PFSK-1 (cell line): ENCODE data around the gene BCL2L1.

Experiments
- FOXP2 ChIP-seq: optimal IDR thresholded peaks from 2 replicates; pipeline ENCODE3; 2011; ENCODE audit warnings: borderline replicate concordance, control low read depth, inconsistent platforms; ENCODE audit not compliant: insufficient read depth; ENCODE audit errors: extremely low read length, extremely low read depth
- POLR2AphosphoS5 ChIP-seq: IDR thresholded peaks from 2 replicates; pipeline ENCODE4 v1.6.1; 2012; ENCODE audit warnings: low read depth, mild to moderate bottlenecking, control low read depth, low read length, moderate library complexity
- SIN3A ChIP-seq: IDR thresholded peaks from 2 replicates; pipeline ENCODE4 v1.6.1; 2012; ENCODE audit warnings: mild to moderate bottlenecking, low read length, moderate library complexity, borderline replicate concordance; ENCODE audit not compliant: insufficient read depth
- TAF1 ChIP-seq: IDR thresholded peaks from 2 replicates; pipeline ENCODE4 v1.6.1; 2012; ENCODE audit warnings: low read length, control low read depth, borderline replicate concordance; ENCODE audit not compliant: insufficient read depth
- TF ChIP-seq, protein P1 (sequence below), 2 experiments: IDR thresholded peaks; 2 replicates each; pipeline versions ENCODE4 v1.6.1 to v1.8.0; 2011 to 2012; ENCODE audit warnings: low read depth in 2 of 2, low read length in 2 of 2, control low read depth in 1 of 2, inconsistent platforms in 1 of 2, mild to moderate bottlenecking in 1 of 2, moderate library complexity in 1 of 2; ENCODE audit not compliant: insufficient read depth in 1 of 2

The BCL2L1 gene

GRCh38 chr20:31620246-31620645, 102.4 kb downstream of the BCL2L1 start:
- no peak for TF ChIP-seq SIN3A
- TF ChIP-seq, protein P1, sequence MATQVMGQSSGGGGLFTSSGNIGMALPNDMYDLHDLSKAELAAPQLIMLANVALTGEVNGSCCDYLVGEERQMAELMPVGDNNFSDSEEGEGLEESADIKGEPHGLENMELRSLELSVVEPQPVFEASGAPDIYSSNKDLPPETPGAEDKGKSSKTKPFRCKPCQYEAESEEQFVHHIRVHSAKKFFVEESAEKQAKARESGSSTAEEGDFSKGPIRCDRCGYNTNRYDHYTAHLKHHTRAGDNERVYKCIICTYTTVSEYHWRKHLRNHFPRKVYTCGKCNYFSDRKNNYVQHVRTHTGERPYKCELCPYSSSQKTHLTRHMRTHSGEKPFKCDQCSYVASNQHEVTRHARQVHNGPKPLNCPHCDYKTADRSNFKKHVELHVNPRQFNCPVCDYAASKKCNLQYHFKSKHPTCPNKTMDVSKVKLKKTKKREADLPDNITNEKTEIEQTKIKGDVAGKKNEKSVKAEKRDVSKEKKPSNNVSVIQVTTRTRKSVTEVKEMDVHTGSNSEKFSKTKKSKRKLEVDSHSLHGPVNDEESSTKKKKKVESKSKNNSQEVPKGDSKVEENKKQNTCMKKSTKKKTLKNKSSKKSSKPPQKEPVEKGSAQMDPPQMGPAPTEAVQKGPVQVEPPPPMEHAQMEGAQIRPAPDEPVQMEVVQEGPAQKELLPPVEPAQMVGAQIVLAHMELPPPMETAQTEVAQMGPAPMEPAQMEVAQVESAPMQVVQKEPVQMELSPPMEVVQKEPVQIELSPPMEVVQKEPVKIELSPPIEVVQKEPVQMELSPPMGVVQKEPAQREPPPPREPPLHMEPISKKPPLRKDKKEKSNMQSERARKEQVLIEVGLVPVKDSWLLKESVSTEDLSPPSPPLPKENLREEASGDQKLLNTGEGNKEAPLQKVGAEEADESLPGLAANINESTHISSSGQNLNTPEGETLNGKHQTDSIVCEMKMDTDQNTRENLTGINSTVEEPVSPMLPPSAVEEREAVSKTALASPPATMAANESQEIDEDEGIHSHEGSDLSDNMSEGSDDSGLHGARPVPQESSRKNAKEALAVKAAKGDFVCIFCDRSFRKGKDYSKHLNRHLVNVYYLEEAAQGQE (IDR thresholded peaks at IDR 0.05; ENCODE audit: insufficient read depth in 1 of 2, low read depth in 2 of 2, low read length in 2 of 2), result no peak
- no peak for TF ChIP-seq POLR2AphosphoS5
- no peak for TF ChIP-seq FOXP2
- TF ChIP-seq TAF1, result no peak

DNA sequence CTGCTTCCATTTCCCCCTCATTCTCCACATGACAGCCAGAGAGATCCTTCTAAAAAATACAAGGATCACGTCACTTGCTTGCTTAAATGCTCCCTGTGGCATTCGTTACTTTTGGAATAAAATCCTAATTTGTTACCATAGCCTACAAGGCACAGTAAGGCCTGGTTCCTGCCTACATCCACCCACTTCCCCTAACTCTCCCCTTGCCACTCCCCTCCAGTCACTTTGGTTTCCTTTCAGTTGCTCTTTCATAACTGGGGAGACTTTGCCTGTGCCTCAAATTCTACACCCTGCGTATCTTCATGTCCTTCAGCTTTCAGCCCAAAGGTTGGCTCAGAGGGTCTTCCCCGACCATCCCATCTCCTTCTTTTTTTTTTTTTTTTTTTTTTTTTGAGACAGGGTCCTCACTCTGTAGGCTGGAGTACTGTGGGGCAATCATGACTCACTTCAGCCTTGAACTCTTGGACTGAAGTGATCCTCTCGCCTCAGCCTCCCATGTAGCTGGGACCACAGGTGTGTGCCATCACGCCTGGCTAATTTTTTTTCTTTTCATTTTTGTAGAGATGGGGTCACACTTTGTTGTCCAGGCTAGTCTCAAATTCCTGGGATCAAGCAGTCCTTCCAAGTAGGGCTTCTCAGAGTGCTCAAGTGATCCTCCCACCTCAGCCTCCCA, 105.1 kb downstream of the BCL2L1 start:
- TF ChIP-seq FOXP2, result no peak
- TF ChIP-seq, protein P1 (IDR thresholded peaks at IDR 0.05; ENCODE audit: insufficient read depth in 1 of 2, low read depth in 2 of 2, low read length in 2 of 2), result no peak
- no peak for TF ChIP-seq TAF1
- TF ChIP-seq POLR2AphosphoS5, result no peak
- TF ChIP-seq SIN3A, result no peak

GRCh38 chr20:31615416-31615815, 107.3 kb downstream of the BCL2L1 start:
- TF ChIP-seq POLR2AphosphoS5 (no peak), SIN3A (no peak), TAF1 (no peak), FOXP2 (no peak)
- TF ChIP-seq, protein P1 (IDR thresholded peaks at IDR 0.05; ENCODE audit: insufficient read depth in 1 of 2, low read depth in 2 of 2, low read length in 2 of 2), result no peak
